NK-92 treated with Interleukin-12 subunit alpha and Interleukin-12 subunit beta, amount 100 ng/mL, for 24 hours (cell line): Measurements from ENCODE around the gene ELF3.
"Not testable (repeated sequence)": the region's sequence is repeated elsewhere in the genome, so short reads cannot be mapped to it uniquely, and the experiment has no call there.

Source experiments
- DNase-seq: peaks from one replicate; lab custom pipeline; 2025; lab: John Stamatoyannopoulos, UW

Gene ELF3

GRCh38 chr1:202010180-202011015, at the start of gene ELF3:
ELF3 (plus strand) TSS chr1:202010587; CDS start chr1:202011137, 550 bp downstream.
- DNase-seq = no peak

- DNase-seq = not testable (repeated sequence)
Observed at GRCh38 chr1:201962382-201962781, 48.0 kb upstream of the ELF3 start.

GRCh38 chr1:201964261-201964660, 46.1 kb upstream of the ELF3 start:
- DNase-seq = no peak

- DNase-seq = no peak
Observed at GRCh38 chr1:201966171-201966570, 44.2 kb upstream of the ELF3 start.

- no peak for DNase-seq
Observed at GRCh38 chr1:201968202-201968925, 42.0 kb upstream of the ELF3 start.

- no peak for DNase-seq
Observed at GRCh38 chr1:201970334-201971159, 39.8 kb upstream of the ELF3 start.

- no peak for DNase-seq
Observed at GRCh38 chr1:201982082-201982622, 28.2 kb upstream of the ELF3 start.

- DNase-seq = peak; percentile 41
Observed at GRCh38 chr1:201982623-201983379, 27.6 kb upstream of the ELF3 start, which contains the start of gene RNPEP. RNPEP (plus strand) TSS chr1:201982648; CDS start chr1:201982667, 19 bp downstream.

GRCh38 chr1:201983380-201983805, 27.0 kb upstream of the ELF3 start:
- DNase-seq = no peak

GRCh38 chr1:201984446-201984845, 25.9 kb upstream of the ELF3 start:
- DNase-seq = no peak

GRCh38 chr1:201985355-201985754, 25.0 kb upstream of the ELF3 start:
- DNase-seq = no peak

GRCh38 chr1:201988601-201989000, 21.8 kb upstream of the ELF3 start:
- DNase-seq = no peak

- DNase-seq = no peak
Observed at GRCh38 chr1:201989354-201990128, 20.8 kb upstream of the ELF3 start.

- DNase-seq = no peak
Observed at GRCh38 chr1:201990427-201990826, 20.0 kb upstream of the ELF3 start.

GRCh38 chr1:201999625-202000238, 10.7 kb upstream of the ELF3 start:
- DNase-seq = no peak

GRCh38 chr1:202002507-202002906, 7.9 kb upstream of the ELF3 start:
- no peak for DNase-seq

GRCh38 chr1:202004711-202005110, 5.7 kb upstream of the ELF3 start:
- no peak for DNase-seq

GRCh38 chr1:202005958-202006357, 4.4 kb upstream of the ELF3 start:
- DNase-seq = no peak

- DNase-seq = no peak
Observed at GRCh38 chr1:202007304-202007703, 3.1 kb upstream of the ELF3 start.
